Cerebellar nuclear complex (tissue), 1 donor: Measurements from ENCODE around the gene SULT2B1.
A peak's percentile ranks its signal among the peaks of the same experiment; 100 is the strongest.
"Not testable (repeated sequence)": the region's sequence is repeated elsewhere in the genome, so short reads cannot be mapped to it uniquely, and the experiment has no call there.

Source experiments
- DNase-seq, 2 experiments: peaks; one replicate each; lab custom pipeline; 2025; lab: John Stamatoyannopoulos, UW

SULT2B1 gene

DNA sequence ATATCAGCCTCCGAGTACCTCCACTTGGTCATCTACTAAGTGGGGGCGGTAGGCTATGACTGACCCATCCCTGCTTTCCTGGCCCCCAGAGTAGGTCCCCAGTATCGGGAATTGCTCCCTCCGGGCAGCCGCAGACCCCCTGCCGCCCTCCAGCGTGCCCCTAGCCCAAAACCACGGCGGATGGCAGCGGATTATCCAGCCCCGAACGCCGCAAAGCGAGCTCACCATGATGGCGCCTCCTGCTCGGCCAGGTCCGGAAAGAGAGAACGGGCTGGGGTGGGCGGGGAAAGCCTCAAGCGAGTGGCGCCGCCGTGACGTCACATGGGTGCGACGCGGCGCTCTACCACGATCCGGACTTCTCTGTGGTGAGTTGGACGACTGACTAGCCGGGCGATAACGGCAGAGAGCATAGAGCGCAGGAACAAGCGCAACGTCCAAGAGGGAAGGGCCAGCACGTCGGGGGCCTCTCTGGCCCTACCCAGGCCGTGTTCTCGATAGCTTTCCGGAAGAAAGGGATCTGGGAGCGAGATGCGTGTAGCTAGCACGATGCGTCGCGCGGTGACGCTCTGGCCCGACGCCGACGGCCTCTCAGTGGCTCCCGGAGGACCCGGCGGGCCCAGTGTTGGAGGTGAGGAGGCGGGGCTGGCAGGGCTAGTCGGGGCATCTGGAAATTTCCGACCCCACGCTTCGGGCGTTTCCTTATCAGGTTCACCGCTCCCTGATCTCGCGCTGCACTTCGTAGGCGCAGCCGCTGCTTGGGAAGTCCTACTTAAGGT is 67.1 kb downstream of the SULT2B1 start, which contains the start of the genes RPL18 and SPHK2:
Gene RPL18, minus strand, starts transcription at position 263 of the 776 bp plus-strand sequence. Its CDS starts 35 bp downstream, at position 228.
Gene SPHK2, plus strand, starts transcription at position 591 of the 776 bp plus-strand sequence. CDS start 1,009 bp downstream, outside the sequence.
- DNase-seq = peak; percentile 92 to 98

DNA sequence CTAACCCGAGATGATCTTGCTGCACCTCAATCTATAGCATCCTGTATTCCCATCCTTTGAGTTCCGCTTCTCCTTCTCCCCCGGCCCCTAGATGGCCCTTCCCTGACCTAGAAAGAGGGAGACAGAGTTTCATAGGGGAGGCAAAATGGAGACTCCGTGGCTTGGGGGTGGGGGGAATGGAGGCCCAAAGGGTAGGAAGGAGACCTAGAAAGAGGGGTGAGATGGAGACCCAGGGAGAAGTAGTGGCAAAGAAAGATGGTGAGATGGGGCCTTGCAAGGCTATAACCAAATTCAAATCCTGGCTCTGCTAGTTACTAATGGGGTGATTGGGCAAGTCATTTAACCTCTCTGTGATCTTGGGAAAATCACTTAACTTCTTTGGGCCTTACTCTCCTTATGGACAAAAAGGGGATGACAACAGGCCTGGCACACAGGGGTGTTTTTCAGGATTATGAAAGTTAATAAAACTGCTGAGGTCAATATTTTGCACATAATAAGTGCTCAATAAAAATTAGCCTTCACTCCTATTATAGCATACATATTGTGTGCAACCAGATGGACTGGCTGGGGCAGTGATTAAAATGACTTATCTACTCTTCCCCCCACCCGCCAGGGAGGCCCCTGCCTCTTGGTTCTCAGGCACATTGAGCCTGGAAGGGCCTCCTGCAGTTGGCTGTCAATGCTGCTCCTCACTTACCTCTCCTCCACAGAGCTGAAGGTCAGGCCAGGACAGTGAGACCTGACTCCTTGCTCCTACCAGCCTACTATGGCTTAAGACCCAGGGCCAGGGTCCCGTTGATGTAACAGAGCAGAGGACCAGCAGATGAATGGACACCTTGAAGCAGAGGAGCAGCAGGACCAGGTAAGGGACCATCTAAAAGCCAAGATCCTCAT is 68.0 kb downstream of the SULT2B1 start:
- DNase-seq = no peak

DNA sequence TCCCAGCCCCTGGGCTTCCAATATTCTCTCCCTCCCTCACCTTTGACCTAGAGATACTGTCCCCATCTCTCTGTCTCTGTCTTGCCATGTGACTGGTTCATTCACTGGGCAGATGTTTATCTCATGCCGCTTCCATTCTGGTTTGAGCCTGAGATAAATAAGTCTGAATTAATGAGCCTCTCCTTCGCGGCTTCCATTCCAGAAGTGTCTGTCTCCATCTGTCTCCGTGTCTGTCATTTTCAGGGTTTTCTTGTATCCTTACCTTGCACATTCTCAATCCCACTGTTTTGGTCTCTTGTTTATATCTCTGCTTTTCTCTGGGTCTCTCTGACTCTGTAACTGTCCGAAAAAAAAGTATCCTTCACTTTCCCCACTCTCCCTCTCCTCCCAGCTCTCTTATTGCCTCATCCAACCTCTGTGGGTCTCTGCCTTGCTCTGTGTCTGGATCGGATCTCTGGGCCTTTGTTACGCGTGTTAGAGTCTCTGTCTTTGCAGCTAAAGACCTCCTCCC is 71.6 kb downstream of the SULT2B1 start:
- DNase-seq = no peak

DNA sequence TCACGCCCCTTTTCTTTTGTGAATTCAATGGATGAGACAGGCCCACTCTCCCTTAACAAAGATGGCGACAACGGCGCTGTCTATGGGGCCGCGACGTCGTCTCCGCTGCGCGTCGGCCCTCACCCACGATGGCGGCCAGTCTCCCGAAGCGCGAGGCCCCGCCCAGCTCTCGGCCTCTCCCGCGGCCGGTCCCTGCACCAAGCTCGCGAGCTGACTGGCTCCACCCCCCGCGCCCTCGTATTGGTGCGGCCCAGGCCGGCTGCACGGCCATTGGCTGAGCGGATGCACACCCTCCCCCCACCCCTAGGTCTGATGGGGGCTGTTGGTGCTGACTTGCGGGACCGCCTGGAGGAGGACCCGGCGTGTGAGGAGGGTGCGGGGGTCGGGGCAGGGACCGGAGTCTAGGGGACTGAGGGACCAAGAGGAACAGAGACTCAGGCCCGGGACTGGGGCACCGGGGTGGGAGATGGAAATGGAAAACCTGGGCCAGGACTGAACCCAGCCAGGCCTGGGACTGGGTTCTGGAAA is 72.2 kb downstream of the SULT2B1 start:
- DNase-seq = peak; percentile 79 to 94

DNA sequence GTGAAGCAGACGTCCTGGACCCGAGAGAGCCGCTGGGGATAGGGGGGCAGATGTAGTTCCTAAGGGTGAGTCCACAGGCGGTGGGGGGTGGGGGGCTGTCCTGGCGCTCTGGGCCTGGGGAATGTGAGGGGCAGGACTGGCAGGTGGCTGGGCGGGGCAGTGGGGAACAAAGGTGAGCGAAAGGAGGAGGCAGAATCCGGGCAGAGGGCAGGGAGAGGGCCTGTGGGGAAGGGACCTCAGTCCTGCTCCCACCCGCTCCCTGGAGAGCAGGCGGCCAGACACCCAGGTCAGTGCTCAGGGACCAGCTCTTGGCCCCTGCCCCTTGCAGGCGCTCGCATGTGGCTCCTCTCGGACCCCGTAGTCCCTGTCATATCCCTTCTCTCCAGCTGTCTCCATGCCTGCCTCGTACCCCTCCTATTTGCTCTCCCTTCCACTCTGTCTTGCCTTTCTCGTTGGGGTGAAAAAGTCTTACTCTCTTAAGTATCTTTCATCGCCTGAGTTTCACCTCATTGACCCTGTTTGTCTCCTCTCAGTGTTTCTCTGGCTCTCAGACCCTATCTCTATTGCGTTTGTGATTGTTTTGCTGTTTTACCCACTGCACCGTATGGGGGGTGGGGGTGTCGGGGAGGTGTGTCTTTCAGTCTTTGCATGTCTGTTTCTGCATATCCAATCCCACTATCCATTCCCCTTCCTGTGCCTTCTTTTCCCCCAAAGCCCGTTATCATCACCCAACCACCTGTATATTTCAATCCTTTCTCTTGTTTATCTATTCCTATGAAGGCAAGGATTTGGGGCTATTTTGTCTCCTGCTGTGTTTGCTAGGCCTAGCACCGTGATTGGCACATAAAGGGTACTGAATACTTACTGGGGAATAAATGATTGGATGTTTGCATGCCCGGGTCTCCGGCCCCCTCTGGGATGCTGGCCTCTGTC is 73.1 kb downstream of the SULT2B1 start:
- DNase-seq = no peak

DNA sequence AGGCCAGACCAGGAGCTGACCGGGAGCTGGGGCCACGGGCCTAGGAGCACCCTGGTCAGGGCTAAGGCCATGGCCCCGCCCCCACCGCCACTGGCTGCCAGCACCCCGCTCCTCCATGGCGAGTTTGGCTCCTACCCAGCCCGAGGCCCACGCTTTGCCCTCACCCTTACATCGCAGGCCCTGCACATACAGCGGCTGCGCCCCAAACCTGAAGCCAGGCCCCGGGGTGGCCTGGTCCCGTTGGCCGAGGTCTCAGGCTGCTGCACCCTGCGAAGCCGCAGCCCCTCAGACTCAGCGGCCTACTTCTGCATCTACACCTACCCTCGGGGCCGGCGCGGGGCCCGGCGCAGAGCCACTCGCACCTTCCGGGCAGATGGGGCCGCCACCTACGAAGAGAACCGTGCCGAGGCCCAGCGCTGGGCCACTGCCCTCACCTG is 73.9 kb downstream of the SULT2B1 start:
- no peak for DNase-seq

DNA sequence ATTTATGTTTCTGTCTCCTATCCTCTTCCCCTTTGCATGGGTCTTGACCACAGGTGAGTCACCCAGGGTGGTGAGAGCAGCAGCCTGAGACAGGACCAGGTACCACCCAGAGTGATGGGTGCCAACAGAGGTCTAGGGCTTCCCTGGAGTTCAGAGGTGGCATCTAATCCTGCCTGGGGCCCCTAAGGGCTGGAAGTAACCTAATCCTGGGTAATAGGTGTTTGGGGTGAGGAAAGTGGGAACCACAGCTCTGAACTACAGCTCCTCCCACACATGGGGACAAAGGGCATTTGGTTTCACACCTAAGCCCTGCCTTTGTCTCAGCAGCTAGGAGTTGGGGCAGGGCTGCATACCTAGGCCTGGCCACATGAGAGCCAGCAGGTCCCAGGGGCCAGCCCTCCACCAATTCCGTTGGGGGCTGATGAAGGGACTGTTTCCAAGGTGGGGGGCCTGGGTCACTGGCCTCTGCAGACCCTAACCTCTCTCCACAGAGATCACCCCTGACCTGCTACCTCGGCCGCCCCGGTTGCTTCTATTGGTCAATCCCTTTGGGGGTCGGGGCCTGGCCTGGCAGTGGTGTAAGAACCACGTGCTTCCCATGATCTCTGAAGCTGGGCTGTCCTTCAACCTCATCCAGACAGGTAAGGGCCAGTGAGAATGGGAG is 75.4 kb downstream of the SULT2B1 start:
- DNase-seq = no peak

DNA sequence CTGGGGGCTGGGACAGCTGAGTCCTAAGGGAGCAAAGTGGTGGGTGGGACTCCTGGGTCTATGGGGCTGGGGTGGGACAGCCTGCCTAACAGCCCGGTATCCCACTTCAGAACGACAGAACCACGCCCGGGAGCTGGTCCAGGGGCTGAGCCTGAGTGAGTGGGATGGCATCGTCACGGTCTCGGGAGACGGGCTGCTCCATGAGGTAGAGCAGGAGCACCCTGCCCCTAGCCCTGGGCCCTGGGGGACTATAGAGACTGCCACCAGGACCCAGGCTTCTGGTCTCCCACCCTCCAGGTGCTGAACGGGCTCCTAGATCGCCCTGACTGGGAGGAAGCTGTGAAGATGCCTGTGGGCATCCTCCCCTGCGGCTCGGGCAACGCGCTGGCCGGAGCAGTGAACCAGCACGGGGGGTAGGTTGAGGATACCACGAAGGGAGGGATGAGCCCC is 75.9 kb downstream of the SULT2B1 start:
- DNase-seq = no peak

DNA sequence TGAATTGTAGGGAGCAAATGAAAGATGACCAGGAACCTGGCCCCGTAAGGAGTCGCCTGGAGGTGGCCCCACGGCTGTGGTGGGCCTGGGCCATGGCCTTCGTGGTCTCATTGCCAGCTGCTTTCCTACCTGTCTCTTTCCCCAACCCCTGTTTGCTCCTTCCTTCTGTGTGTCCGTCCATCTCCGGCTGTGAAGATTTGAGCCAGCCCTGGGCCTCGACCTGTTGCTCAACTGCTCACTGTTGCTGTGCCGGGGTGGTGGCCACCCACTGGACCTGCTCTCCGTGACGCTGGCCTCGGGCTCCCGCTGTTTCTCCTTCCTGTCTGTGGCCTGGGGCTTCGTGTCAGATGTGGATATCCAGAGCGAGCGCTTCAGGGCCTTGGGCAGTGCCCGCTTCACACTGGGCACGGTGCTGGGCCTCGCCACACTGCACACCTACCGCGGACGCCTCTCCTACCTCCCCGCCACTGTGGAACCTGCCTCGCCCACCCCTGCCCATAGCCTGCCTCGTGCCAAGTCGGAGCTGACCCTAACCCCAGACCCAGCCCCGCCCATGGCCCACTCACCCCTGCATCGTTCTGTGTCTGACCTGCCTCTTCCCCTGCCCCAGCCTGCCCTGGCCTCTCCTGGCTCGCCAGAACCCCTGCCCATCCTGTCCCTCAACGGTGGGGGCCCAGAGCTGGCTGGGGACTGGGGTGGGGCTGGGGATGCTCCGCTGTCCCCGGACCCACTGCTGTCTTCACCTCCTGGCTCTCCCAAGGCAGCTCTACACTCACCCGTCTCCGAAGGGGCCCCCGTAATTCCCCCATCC is 76.7 kb downstream of the SULT2B1 start:
- no peak for DNase-seq

DNA sequence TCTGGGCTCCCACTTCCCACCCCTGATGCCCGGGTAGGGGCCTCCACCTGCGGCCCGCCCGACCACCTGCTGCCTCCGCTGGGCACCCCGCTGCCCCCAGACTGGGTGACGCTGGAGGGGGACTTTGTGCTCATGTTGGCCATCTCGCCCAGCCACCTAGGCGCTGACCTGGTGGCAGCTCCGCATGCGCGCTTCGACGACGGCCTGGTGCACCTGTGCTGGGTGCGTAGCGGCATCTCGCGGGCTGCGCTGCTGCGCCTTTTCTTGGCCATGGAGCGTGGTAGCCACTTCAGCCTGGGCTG is 77.3 kb downstream of the SULT2B1 start:
- no peak for DNase-seq

DNA sequence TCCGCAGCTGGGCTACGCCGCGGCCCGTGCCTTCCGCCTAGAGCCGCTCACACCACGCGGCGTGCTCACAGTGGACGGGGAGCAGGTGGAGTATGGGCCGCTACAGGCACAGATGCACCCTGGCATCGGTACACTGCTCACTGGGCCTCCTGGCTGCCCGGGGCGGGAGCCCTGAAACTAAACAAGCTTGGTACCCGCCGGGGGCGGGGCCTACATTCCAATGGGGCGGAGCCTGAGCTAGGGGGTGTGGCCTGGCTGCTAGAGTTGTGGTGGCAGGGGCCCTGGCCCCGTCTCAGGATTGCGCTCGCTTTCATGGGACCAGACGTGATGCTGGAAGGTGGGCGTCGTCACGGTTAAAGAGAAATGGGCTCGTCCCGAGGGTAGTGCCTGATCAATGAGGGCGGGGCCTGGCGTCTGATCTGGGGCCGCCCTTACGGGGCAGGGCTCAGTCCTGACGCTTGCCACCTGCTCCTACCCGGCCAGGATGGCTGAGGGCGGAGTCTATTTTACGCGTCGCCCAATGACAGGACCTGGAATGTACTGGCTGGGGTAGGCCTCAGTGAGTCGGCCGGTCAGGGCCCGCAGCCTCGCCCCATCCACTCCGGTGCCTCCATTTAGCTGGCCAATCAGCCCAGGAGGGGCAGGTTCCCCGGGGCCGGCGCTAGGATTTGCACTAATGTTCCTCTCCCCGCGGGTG is 77.8 kb downstream of the SULT2B1 start:
- peak in 1 of 2 experiments; percentile 15 for DNase-seq

DNA sequence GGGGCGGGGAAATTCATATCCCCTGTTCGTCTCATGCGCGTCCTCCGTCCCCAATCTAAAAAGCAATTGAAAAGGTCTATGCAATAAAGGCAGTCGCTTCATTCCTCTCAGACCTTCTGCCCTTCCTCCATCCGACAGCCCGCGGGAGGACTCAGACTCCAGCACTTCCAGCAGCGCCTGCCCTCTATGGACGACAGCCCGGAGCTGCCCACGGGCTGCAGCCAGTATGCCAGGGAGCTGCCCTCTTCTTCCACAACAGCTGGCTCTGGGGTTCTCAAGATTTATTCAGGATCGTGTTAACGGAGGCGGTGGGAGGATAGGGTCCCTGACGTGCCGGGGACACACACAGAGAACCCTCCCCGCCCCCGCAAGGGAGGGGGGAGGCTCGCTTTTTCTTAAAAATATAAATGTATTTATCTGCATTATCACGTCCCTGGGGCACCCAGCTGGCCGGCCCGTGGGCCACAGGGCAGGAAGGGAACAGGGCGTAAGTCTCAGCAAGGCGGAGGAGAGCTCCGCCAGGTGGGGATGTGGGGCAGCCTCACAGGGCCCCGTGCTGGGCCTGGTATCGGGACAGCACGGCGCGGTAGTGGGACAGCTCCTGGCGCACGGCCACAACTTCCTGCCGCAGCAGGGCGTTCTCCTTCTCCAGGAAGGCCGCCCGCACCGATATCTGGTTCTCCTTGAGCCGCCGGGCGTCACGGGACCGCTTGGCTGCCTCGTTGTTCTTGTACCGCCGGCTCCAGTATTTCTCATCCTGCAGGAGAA is 78.5 kb downstream of the SULT2B1 start:
- no peak for DNase-seq

DNA sequence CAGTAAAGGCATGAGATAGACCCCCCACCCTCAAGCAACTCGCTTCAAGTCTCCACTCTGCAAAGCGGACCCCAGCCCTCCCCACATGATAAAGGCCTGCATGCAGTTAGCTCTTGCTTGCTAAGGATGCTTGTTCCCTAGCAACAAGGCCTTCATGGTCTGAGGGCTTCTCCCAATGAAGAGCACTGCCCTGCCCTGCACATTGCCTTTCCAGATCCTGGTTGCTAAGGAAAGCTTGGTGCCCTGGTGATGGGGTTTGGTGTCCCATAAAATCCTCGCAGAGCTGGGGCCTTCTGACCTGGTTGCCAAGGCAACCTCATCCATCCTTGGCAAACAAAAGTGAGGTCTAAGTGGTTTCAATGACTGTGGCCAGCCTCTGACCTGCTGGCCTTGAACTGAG is 79.3 kb downstream of the SULT2B1 start:
- DNase-seq = no peak

DNA sequence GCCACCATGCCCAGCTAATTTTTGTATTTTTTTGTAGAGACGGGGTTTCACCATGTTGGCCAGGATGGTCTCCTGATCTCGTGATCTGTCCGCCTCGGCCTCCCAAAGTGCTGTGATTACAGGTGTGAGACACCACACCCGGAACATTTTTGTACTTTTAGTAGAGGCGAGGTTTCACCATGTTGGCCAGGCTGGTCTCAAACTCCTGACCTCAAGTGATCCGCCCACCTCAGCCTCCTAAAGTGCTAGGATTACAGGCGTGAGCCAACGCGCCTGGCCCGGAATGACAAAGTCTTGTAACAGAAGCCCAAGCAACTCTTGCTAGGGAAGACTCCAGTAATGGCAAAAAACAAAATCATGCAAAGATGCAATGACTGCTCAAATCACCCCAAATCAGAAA is 80.3 kb downstream of the SULT2B1 start:
- not testable (repeated sequence) for DNase-seq

DNA sequence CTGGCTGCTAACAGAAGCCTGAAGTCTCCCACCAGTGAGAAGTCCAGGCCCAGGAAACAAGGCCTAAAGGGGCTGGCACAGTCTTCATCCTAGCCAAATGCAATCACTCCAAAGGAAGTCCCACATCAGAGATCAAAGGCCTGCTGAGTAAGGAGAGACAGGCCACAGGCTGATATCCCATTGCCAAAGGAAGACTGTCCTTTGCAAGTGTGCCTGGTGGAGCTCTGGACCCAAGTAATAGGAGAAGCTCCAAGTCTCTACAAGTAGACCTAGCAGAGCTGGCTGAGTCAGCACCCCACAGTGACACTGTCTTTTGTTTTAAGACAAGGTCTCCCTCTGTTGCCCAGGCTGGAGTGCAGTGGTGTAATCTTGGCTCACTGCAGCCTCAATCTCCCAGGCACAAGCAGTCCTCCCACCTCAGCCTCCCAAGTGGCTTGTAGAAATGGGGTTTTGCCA is 80.7 kb downstream of the SULT2B1 start:
- DNase-seq = no peak

DNA sequence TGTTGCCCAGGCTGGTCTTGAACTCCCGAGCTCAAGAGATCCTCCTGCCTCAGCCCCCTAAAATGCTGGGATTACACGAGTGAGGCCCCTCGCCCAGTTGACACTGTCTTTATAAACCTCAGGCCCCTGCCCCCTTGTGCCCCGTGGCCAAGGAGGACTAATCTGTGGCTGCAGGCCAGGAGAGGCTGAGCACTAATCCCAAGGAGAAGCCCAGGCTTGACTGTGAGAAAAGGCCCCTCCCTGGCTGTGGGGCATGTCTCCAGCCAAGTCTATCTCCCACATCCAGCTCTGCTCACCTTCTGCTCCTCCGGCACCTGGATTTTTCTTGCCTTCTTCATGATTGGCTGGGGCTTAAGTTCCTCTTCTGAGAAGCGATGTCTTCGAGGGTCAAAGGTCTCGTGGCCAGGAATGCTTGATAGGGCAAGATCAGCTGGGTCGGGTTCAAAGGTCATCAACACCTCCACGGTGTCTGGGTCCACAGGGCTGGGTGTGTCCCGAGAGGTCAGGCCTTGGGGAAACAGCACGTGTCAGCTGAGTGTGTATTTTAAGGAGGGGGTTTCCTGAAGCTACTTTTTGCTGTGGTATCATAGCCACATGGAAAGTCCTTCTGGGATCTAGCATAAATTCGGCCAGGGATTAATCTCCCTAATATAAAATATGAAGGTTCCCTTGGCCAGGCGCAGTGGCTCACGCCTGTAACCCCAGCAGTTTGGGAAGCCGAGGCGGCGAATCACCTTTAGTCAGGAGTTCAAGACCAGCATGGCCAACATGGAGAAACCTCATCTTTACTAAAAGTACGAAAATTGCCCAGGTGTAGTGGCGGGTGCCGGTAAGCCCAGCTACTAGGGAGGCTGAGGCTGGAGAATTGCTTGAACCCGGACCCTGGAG is 81.4 kb downstream of the SULT2B1 start:
- DNase-seq = no peak

DNA sequence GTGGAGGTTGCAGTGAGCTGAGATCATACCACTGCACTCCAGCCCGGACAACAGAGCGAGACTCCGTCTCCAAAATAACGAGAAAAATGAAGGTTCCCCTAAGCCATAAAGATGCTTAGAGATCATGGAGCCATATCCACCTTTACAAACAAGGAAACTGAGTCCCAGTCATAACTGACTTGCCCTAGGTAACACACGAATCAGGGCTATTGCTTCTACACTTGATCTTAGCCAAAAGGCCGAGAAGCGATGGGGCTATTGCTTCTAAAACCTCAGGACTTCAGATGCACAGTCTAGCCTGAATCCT is 82.0 kb downstream of the SULT2B1 start:
- DNase-seq = no peak
